SK-N-SH (cell line): ENCODE measurements around the gene LRRC27. TPM values are rescaled to one million over a fixed set of nuclear protein-coding genes. Genes with fewer than 3 reads are reported as not detected.

ENCODE experiments used
- CTCF ChIA-PET: fragments of 300-600, 350-600 bp; formaldehyde crosslinking; extraction: SDS; loops from one replicate; lab custom pipeline; 2021; lab: Yijun Ruan, JAX
- POLR2A ChIA-PET: fragments of 350-600 bp; sonication (Branson Sonifier 250); formaldehyde crosslinking; extraction: SDS; loops from one replicate; lab custom pipeline; 2020; ENCODE audit warnings: antibody characterized with exemption, inconsistent platforms; lab: Yijun Ruan, JAX
- DNase-seq: peaks from one replicate; pipeline ENCODE4 v3.0.0; 2012
- H2AFZ ChIP-seq: fragments of 200-600 bp; sonication (generic); 2 replicates; pipeline ENCODE4 v1.8.1; 2016; ENCODE audit warnings: antibody characterized with exemption, mild to moderate bottlenecking, low read depth
- H3F3A ChIP-seq: fragments of 200-600 bp; sonication (generic); replicated peaks from 2 replicates; pipeline ENCODE3; 2016; ENCODE audit warnings: antibody characterized with exemption, mild to moderate bottlenecking; ENCODE audit not compliant: insufficient read depth
- H3K27ac ChIP-seq, 2 experiments: fragments of 200-500 bp in 1 of 2; fragments of 200-600 bp in 1 of 2; sonication (Bioruptor generic) in 1 of 2; sonication (generic), shearing (Covaris generic) in 1 of 2; 2 replicates each; pipeline versions ENCODE4 v1.5.1 to v1.6.1; 2014 to 2016; ENCODE audit warnings: low read depth in 2 of 2, inconsistent platforms in 1 of 2, low read length in 1 of 2, mild to moderate bottlenecking in 1 of 2, mixed read lengths in 1 of 2
- H3K27me3 ChIP-seq: fragments of 200-600 bp; sonication (generic), shearing (Covaris generic); 2 replicates; pipeline ENCODE4 v1.6.1; 2016; ENCODE audit warnings: mixed run types; ENCODE audit not compliant: insufficient read depth
- H3K36me3 ChIP-seq, 2 experiments: fragments of 200-500 bp in 1 of 2; fragments of 200-600 bp in 1 of 2; sonication (Bioruptor generic) in 1 of 2; sonication (generic) in 1 of 2; replicated peaks in 1 of 2; 2 replicates each; pipeline versions ENCODE3 to v1.5.1; 2014 to 2016; ENCODE audit warnings: low read length in 1 of 2, mild to moderate bottlenecking in 1 of 2; ENCODE audit not compliant: insufficient read depth in 2 of 2, control insufficient read depth in 1 of 2
- H3K4me1 ChIP-seq, 2 experiments: fragments of 200-500 bp in 1 of 2; fragments of 200-600 bp in 1 of 2; sonication (Bioruptor generic) in 1 of 2; sonication (generic), shearing (Covaris generic) in 1 of 2; 2 replicates each; pipeline versions ENCODE4 v1.5.1 to v1.6.1; 2014 to 2016; ENCODE audit warnings: low read depth in 1 of 2, low read length in 1 of 2, mixed run types in 1 of 2; ENCODE audit not compliant: insufficient read depth in 2 of 2, control insufficient read depth in 1 of 2
- H3K4me2 ChIP-seq: fragments of 200-600 bp; sonication (generic), shearing (Covaris generic); 2 replicates; pipeline ENCODE4 v1.6.1; 2017; ENCODE audit warnings: mixed run types
- H3K4me3 ChIP-seq, 2 experiments: fragments of 200-500 bp in 1 of 2; fragments of 200-600 bp in 1 of 2; sonication (Bioruptor generic) in 1 of 2; sonication (generic), shearing (Covaris generic) in 1 of 2; 2 replicates each; pipeline versions ENCODE4 v1.5.1 to v1.8.1; 2014 to 2016; ENCODE audit warnings: low read depth in 2 of 2, inconsistent platforms in 1 of 2, low read length in 1 of 2, mild to moderate bottlenecking in 1 of 2, mixed read lengths in 1 of 2, moderate library complexity in 1 of 2
- H3K79me2 ChIP-seq: fragments of 200-600 bp; sonication (generic); 2 replicates; pipeline ENCODE4 v1.8.1; 2017; ENCODE audit warnings: mild to moderate bottlenecking; ENCODE audit not compliant: insufficient read depth
- H3K9ac ChIP-seq: fragments of 200-600 bp; sonication (generic); 2 replicates; pipeline ENCODE4 v1.6.1; 2017; ENCODE audit warnings: mixed run types
- H3K9me2 ChIP-seq: fragments of 200-600 bp; sonication (generic); 2 replicates; pipeline ENCODE4 v1.6.1; 2017; ENCODE audit warnings: mixed run types
- H3K9me3 ChIP-seq: fragments of 200-600 bp; sonication (generic); 2 replicates; pipeline ENCODE4 v1.6.1; 2017; ENCODE audit warnings: mixed run types, mild to moderate bottlenecking, moderate library complexity
- H4K20me1 ChIP-seq: fragments of 200-600 bp; sonication (generic); 2 replicates; pipeline ENCODE4 v1.6.1; 2017; ENCODE audit warnings: mild to moderate bottlenecking, mixed run types; ENCODE audit not compliant: insufficient read depth
- CHD2 ChIP-seq: fragments of 150-350 bp; IDR thresholded peaks from 2 replicates; pipeline ENCODE4 v1.6.1; 2018; ENCODE audit warnings: low read length; ENCODE audit not compliant: partially characterized antibody
- CTCF ChIP-seq: fragments of 200-600 bp; sonication (generic); IDR thresholded peaks from 2 replicates; pipeline ENCODE4 v1.6.1; 2017; ENCODE audit warnings: antibody characterized with exemption, mild to moderate bottlenecking, moderate library complexity
- ELF1 ChIP-seq: IDR thresholded peaks from 2 replicates; pipeline ENCODE4 v1.4.0; 2012
- FOXJ3 ChIP-seq: sonication (generic); formaldehyde crosslinking; IDR thresholded peaks from 2 replicates; pipeline ENCODE4 v1.5.1; 2020; ENCODE audit warnings: mild to moderate bottlenecking, missing genetic modification reagents
- GATA2 ChIP-seq: sonication (generic); formaldehyde crosslinking; IDR thresholded peaks from 2 replicates; pipeline ENCODE4 v1.5.0; 2020; ENCODE audit warnings: mild to moderate bottlenecking, missing genetic modification reagents
- IRF3 ChIP-seq: fragments of 150-350 bp; IDR thresholded peaks from 2 replicates; pipeline ENCODE4 v1.6.1; 2016; ENCODE audit warnings: mild to moderate bottlenecking, low read depth, low read length
- MXI1 ChIP-seq: IDR thresholded peaks from 2 replicates; pipeline ENCODE4 v1.6.1; 2012; ENCODE audit warnings: mild to moderate bottlenecking, low read depth, low read length, improper control_type of control experiment
- NRF1 ChIP-seq: IDR thresholded peaks from 2 replicates; pipeline ENCODE4 v1.6.1; 2012; ENCODE audit warnings: low read depth, mild to moderate bottlenecking, low read length
- SMC3 ChIP-seq: IDR thresholded peaks from 2 replicates; pipeline ENCODE4 v1.6.1; 2012; ENCODE audit warnings: low read depth, low read length, improper control_type of control experiment
- TAF1 ChIP-seq: IDR thresholded peaks from 2 replicates; pipeline ENCODE4 v1.6.1; 2012; ENCODE audit warnings: low read depth, mild to moderate bottlenecking, low read length, moderate library complexity, borderline replicate concordance
- TCF12 ChIP-seq: IDR thresholded peaks from 2 replicates; pipeline ENCODE4 v1.4.0; 2012
- TEAD4 ChIP-seq: IDR thresholded peaks from 2 replicates; pipeline ENCODE4 v1.4.0; 2012; ENCODE audit warnings: mild to moderate bottlenecking, borderline replicate concordance; ENCODE audit not compliant: insufficient read depth
- USF2 ChIP-seq: fragments of 150-350 bp; IDR thresholded peaks from 2 replicates; pipeline ENCODE4 v1.6.1; 2017; ENCODE audit warnings: antibody characterized with exemption, low read length, low read depth, borderline replicate concordance
- ZBTB33 ChIP-seq: IDR thresholded peaks from 2 replicates; pipeline ENCODE4 v1.4.0; 2012; ENCODE audit warnings: low read depth, borderline replicate concordance
- WGBS: methylation state at CpG from one replicate; pipeline ENCODE4 v1.1.6; 2017; ENCODE audit warnings: low lambda C conversion rate; 5-methylcytosine and 5-hydroxymethylcytosine counted together
- polyA plus RNA-seq, 3 experiments: library from polyadenylated mRNA; depleted of rRNA; stranded (reverse); fragments of >200 nt; gene quantifications; 2 replicates each; pipeline ENCODE4 v1.2.3, GENCODE V29; 2012
- TF ChIP-seq, protein P1 (sequence below): IDR thresholded peaks from 2 replicates; pipeline ENCODE4 v1.4.0; 2012; ENCODE audit warnings: low read depth
- TF ChIP-seq, protein P2 (sequence below): IDR thresholded peaks from 2 replicates; pipeline ENCODE4 v1.6.1; 2012; ENCODE audit warnings: mild to moderate bottlenecking, low read depth, low read length, moderate library complexity

Gene LRRC27
- polyA plus RNA-seq, 1 of the 3 experiments (the other 2 are of a cell fraction): 10.0 TPM

- no peaks in the 10 kb centered on the region for H3F3A ChIP-seq
- no peak for DNase-seq
- H3K79me2 ChIP-seq: no peaks in the 10 kb centered on the region
- 76% methylated on average over 12 of the region's 19 CpGs for WGBS
- no peaks in the 10 kb centered on the region for H3K27me3 ChIP-seq
- no peak overlapping the region for H3K4me3 ChIP-seq
- no peak overlapping the region for H2AFZ ChIP-seq
- H3K9me2 ChIP-seq: no peaks in the 10 kb centered on the region
- no peak overlapping the region for H3K27ac ChIP-seq
- POLR2A ChIA-PET: no interaction called here
- H3K4me2 ChIP-seq: no peak overlapping the region
- no peaks in the 10 kb centered on the region for H3K9me3 ChIP-seq
- H3K4me1 ChIP-seq: peaks cover 0 to 11% of the 10 kb centered on the region in 2 experiments; a peak in 2 of 4 replicates
- no peaks in the 10 kb centered on the region for H3K36me3 ChIP-seq
- TF ChIP-seq, protein P1, sequence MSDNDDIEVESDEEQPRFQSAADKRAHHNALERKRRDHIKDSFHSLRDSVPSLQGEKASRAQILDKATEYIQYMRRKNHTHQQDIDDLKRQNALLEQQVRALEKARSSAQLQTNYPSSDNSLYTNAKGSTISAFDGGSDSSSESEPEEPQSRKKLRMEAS: no peak
- TF ChIP-seq TAF1 (no peak), CHD2 (no peak), TCF12 (no peak), TEAD4 (no peak), SMC3 (no peak)
- TF ChIP-seq, protein P2, sequence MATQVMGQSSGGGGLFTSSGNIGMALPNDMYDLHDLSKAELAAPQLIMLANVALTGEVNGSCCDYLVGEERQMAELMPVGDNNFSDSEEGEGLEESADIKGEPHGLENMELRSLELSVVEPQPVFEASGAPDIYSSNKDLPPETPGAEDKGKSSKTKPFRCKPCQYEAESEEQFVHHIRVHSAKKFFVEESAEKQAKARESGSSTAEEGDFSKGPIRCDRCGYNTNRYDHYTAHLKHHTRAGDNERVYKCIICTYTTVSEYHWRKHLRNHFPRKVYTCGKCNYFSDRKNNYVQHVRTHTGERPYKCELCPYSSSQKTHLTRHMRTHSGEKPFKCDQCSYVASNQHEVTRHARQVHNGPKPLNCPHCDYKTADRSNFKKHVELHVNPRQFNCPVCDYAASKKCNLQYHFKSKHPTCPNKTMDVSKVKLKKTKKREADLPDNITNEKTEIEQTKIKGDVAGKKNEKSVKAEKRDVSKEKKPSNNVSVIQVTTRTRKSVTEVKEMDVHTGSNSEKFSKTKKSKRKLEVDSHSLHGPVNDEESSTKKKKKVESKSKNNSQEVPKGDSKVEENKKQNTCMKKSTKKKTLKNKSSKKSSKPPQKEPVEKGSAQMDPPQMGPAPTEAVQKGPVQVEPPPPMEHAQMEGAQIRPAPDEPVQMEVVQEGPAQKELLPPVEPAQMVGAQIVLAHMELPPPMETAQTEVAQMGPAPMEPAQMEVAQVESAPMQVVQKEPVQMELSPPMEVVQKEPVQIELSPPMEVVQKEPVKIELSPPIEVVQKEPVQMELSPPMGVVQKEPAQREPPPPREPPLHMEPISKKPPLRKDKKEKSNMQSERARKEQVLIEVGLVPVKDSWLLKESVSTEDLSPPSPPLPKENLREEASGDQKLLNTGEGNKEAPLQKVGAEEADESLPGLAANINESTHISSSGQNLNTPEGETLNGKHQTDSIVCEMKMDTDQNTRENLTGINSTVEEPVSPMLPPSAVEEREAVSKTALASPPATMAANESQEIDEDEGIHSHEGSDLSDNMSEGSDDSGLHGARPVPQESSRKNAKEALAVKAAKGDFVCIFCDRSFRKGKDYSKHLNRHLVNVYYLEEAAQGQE: no peak
- no peaks in the 10 kb centered on the region for H4K20me1 ChIP-seq
- H3K9ac ChIP-seq: no peak overlapping the region
- CTCF ChIA-PET: interaction anchor here (0.9 to 1.1 kb wide), 4 partner anchors 10 to 264 kb away, joined by 3 to 5 read pairs (median 4); no protein-coding TSS in a partner anchor
Measured at GRCh38 chr10:132390921-132391675, 59.1 kb downstream of the LRRC27 start.

DNA sequence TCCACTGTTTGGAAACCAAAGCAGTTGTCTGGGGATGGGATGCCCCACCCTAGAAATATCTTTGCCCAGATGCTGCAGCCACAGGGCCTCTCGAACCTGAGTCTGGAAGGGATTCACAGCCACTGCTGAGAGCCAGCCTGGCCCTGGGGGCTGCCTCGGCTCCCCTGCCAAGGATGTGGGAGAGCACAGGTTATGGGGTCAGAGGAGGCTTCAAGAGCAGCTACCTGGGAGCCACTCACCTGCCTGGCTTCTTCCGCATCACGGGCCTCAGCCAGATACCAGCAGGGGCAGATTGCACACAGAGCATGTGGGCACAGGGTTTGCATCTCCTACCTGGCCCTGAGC lies 59.7 kb downstream of the LRRC27 start:
- H3K4me2 ChIP-seq: no peak overlapping the region
- H3F3A ChIP-seq: no peaks in the 10 kb centered on the region
- no peaks in the 10 kb centered on the region for H3K9me3 ChIP-seq
- no peak overlapping the region for H3K27ac ChIP-seq
- ChIA-PET CTCF (interaction anchor here (0.9 to 1.1 kb wide), 4 partner anchors 11 to 264 kb away, joined by 3 to 5 read pairs (median 4); no protein-coding TSS in a partner anchor), POLR2A (no interaction called here)
- H3K9ac ChIP-seq: no peak overlapping the region
- no peaks in the 10 kb centered on the region for H3K79me2 ChIP-seq
- H4K20me1 ChIP-seq: no peaks in the 10 kb centered on the region
- no peaks in the 10 kb centered on the region for H3K27me3 ChIP-seq
- H3K9me2 ChIP-seq: no peaks in the 10 kb centered on the region
- DNase-seq: no peak
- H3K4me1 ChIP-seq: peaks cover 0 to 11% of the 10 kb centered on the region in 2 experiments; a peak in 2 of 4 replicates
- no peak overlapping the region for H2AFZ ChIP-seq
- WGBS: 85% methylated on average over 4 of the region's 4 CpGs
- no peak overlapping the region for H3K4me3 ChIP-seq
- no peaks in the 10 kb centered on the region for H3K36me3 ChIP-seq
- TF ChIP-seq CTCF (no peak), TAF1 (no peak), ZBTB33 (no peak), NRF1 (no peak), FOXJ3 (no peak), USF2 (no peak), MXI1 (no peak), ELF1 (no peak), IRF3 (no peak), GATA2 (CRISPR knock-in tag) (no peak)
